ENCODE measurements around the gene PHOSPHO1.

GRCh38 chr17:49226771-49227435 is 3.7 kb downstream of the PHOSPHO1 start:
- no peak for TF ChIP-seq POLR2AphosphoS5 (IDR thresholded peaks at IDR 0.05; ENCODE audit: low read depth)
- no peak for TF ChIP-seq REST (IDR thresholded peaks at IDR 0.05; ENCODE audit: insufficient replicate concordance, low read depth)
- no peak for TF ChIP-seq CTCF (IDR thresholded peaks at IDR 0.05; ENCODE audit: insufficient read depth, low read length)
